Endothelial cell of umbilical vein (primary cell): ENCODE measurements around the gene TUSC2. TPM values are rescaled to one million over a fixed set of nuclear protein-coding genes. Genes with fewer than 3 reads are reported as not detected.

ENCODE experiments used
- BruUV-seq: library from RNA; stranded (reverse); fragments of 400-500 nt; replicated peaks from 2 replicates; lab custom pipeline; 2021; lab: Mats Ljungman, UMichigan
- CTCF ChIA-PET: fragments of 300-600, 350-600 bp; sonication (Branson Sonifier 250); formaldehyde crosslinking; loops from one replicate; lab custom pipeline; 2021; ENCODE audit warnings: antibody characterized with exemption, inconsistent platforms; lab: Charles Lee
- POLR2A ChIA-PET: fragments of 300-600, 350-600 bp; sonication (Branson Sonifier 250); formaldehyde crosslinking; loops from one replicate; lab custom pipeline; 2021; ENCODE audit warnings: antibody characterized with exemption, inconsistent platforms; lab: Charles Lee
- DNase-seq: peaks from one replicate; pipeline ENCODE4 v3.0.0-alpha.2; 2011; ENCODE audit warnings: low read depth, low spot score
- FAIRE-seq: peaks from 2 replicates; lab custom pipeline; 2011; peaks lifted over from hg19 to GRCh38; lab: Jason Lieb, UNC
- H2AFZ ChIP-seq: 2 replicates; pipeline ENCODE4 v1.6.0; 2012; ENCODE audit warnings: low read depth, low read length, control low read depth, inconsistent platforms
- H3K27ac ChIP-seq: 2 replicates; pipeline ENCODE4 v1.5.1; 2011; ENCODE audit warnings: low read depth, mild to moderate bottlenecking, control low read depth, low read length, moderate library complexity; ENCODE audit not compliant: insufficient read depth
- H3K27me3 ChIP-seq, 2 experiments: 2 replicates each; pipeline versions ENCODE4 v1.6.0 to v1.6.1; 2011; ENCODE audit warnings: low read length in 2 of 2, mixed read lengths in 1 of 2; ENCODE audit not compliant: control insufficient read depth in 2 of 2, insufficient read depth in 2 of 2
- H3K36me3 ChIP-seq, 2 experiments: 2 replicates in 1 of 2; 3 replicates in 1 of 2; pipeline ENCODE4 v1.5.1; 2011; ENCODE audit warnings: low read length in 2 of 2, mild to moderate bottlenecking in 1 of 2, moderate library complexity in 1 of 2; ENCODE audit not compliant: control insufficient read depth in 2 of 2, insufficient read depth in 2 of 2; ENCODE audit errors: extremely low read depth in 1 of 2
- H3K4me1 ChIP-seq: 3 replicates; pipeline ENCODE4 v1.5.1; 2011; ENCODE audit warnings: mild to moderate bottlenecking, low read length; ENCODE audit not compliant: control insufficient read depth, insufficient read depth; ENCODE audit errors: extremely low read depth
- H3K4me2 ChIP-seq: 2 replicates; pipeline ENCODE4 v1.6.1; 2011; ENCODE audit warnings: low read length, control low read depth, mixed read lengths; ENCODE audit not compliant: insufficient read depth
- H3K4me3 ChIP-seq, 3 experiments: fragments of 200-600 bp in 1 of 3; sonication (generic), shearing (Covaris generic) in 1 of 3; replicated peaks in 1 of 3; 2 replicates each; pipeline ENCODE4 v1.5.1; 2011 to 2016; ENCODE audit warnings: control low read depth in 3 of 3, low read length in 3 of 3, mild to moderate bottlenecking in 2 of 3, inconsistent platforms in 1 of 3, low read depth in 1 of 3, moderate library complexity in 1 of 3; ENCODE audit not compliant: insufficient read depth in 1 of 3
- H3K79me2 ChIP-seq: 2 replicates; pipeline ENCODE4 v1.6.0; 2012; ENCODE audit warnings: low read length, inconsistent platforms; ENCODE audit not compliant: control insufficient read depth, insufficient read depth
- H3K9ac ChIP-seq: replicated peaks from 2 replicates; pipeline ENCODE3; 2011; ENCODE audit warnings: low read length, control low read depth; ENCODE audit not compliant: insufficient read depth; ENCODE audit errors: extremely low read depth
- H3K9me1 ChIP-seq: replicated peaks from 3 replicates; pipeline ENCODE4 v1.6.0; 2011; ENCODE audit warnings: mild to moderate bottlenecking, low read length; ENCODE audit not compliant: control insufficient read depth, insufficient read depth; ENCODE audit errors: extremely low read depth
- H3K9me3 ChIP-seq: replicated peaks from 2 replicates; pipeline ENCODE4 v1.5.1; 2012; ENCODE audit warnings: low read length, inconsistent platforms; ENCODE audit not compliant: control insufficient read depth, insufficient read depth
- H4K20me1 ChIP-seq: replicated peaks from 2 replicates; pipeline ENCODE3; 2011; ENCODE audit warnings: mild to moderate bottlenecking, low read length; ENCODE audit not compliant: control insufficient read depth, insufficient read depth; ENCODE audit errors: extremely low read depth
- EZH2 ChIP-seq: IDR thresholded peaks from 2 replicates; pipeline ENCODE4 v1.6.1; 2012; ENCODE audit warnings: borderline replicate concordance, low read depth, mild to moderate bottlenecking, moderate library complexity, low read length, inconsistent platforms; ENCODE audit not compliant: severe bottlenecking
- FOS ChIP-seq: IDR thresholded peaks from 2 replicates; pipeline ENCODE4 v1.6.1; 2011; ENCODE audit warnings: mild to moderate bottlenecking, low read length, moderate library complexity, borderline replicate concordance; ENCODE audit not compliant: insufficient read depth
- GATA2 ChIP-seq: IDR thresholded peaks from 2 replicates; pipeline ENCODE4 v1.7.0; 2011; ENCODE audit warnings: low read depth, mild to moderate bottlenecking, moderate library complexity, mixed read lengths, low read length; ENCODE audit not compliant: insufficient read length, insufficient read depth
- JUN ChIP-seq: IDR thresholded peaks from 2 replicates; pipeline ENCODE4 v1.6.1; 2011; ENCODE audit warnings: borderline replicate concordance, low read depth; ENCODE audit not compliant: insufficient read length, insufficient read depth
- MYC ChIP-seq: IDR thresholded peaks from one replicate; pipeline ENCODE4 v1.6.1; 2011; ENCODE audit warnings: mild to moderate bottlenecking, low read depth, low read length
- POLR2A ChIP-seq: IDR thresholded peaks from 2 replicates; pipeline ENCODE4 v1.6.1; 2012; ENCODE audit warnings: low read depth, mild to moderate bottlenecking, control low read depth, low read length
- POLR2AphosphoS5 ChIP-seq: IDR thresholded peaks from 2 replicates; pipeline ENCODE4 v1.6.1; 2012; ENCODE audit warnings: low read depth, mild to moderate bottlenecking, control low read depth, low read length, moderate library complexity; ENCODE audit not compliant: insufficient read depth
- dilution Hi-C: fragments of 300-500 bp; cut with MboI; formaldehyde crosslinking; loops from one replicate; pipeline ENCODE4 v1.15.0; 2019; ENCODE audit warnings: low sequenced_read_pairs; ENCODE audit not compliant: extremely low pct_ligation_motif_present
- intact Hi-C: fragments of 100-400 bp; cut with micrococcal nuclease; formaldehyde crosslinking; loops from one replicate; pipeline ENCODE4 v1.10.0; 2022
- polyA plus RNA-seq, 4 experiments: library from polyadenylated mRNA; depleted of rRNA in 3 of 4; stranded (reverse) in 3 of 4; unstranded in 1 of 4; fragments of >200 nt; gene quantifications; 2 replicates each; pipeline versions ENCODE4 v1.2.1 to v1.2.3, GENCODE V29; 2011 to 2012; ENCODE audit warnings: missing spikeins in 1 of 4
- total RNA-seq: library from RNA; stranded (reverse); gene quantifications from 2 replicates; pipeline ENCODE4 v1.2.3, GENCODE V29; 2021
- TF ChIP-seq, protein P1 (sequence below), 2 donors: IDR thresholded peaks; 1 replicate in 1 of 2; 2 replicates in 1 of 2; pipeline ENCODE4 v1.5.1; 2011; ENCODE audit warnings: low read length in 2 of 2, mild to moderate bottlenecking in 2 of 2, moderate library complexity in 2 of 2, control low read depth in 1 of 2, inconsistent platforms in 1 of 2, low read depth in 1 of 2; ENCODE audit not compliant: insufficient read depth in 1 of 2; ENCODE audit errors: extremely low read depth in 1 of 2
- TF ChIP-seq, protein P2 (sequence below): IDR thresholded peaks from 2 replicates; pipeline ENCODE4 v1.6.1; 2011; ENCODE audit not compliant: insufficient read depth, insufficient read length

Gene TUSC2
- total and polyA plus RNA-seq, 2 donors (not counting 3 experiments of a cell fraction or from before 2014, with no cell fraction given): 30.0 to 89.0 TPM

DNA sequence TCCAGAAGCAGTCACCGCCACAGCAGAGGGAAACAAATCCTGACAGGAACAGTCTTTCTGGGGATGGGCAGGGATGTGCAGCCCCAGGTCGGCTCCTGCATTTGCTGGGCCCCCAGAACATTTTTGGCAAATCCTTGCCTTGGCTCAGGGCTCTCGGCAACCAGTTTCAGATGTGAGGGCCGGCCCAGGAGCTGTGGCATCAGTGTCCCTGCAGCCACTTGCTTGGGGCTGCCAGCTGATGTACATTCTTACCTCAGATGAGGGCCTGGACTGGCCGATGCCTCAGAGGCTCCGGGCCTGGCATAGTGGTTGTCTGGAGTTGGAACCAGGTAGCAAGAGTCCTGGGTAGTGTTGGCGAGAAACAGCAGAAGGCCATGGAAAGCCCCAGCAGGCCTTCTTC, 26.8 kb upstream of the TUSC2 start:
- H3K27ac ChIP-seq: no peak overlapping the region
- H3K4me1 ChIP-seq: peaks cover 44% of the 10 kb centered on the region
- H3K36me3 ChIP-seq: peaks cover 8 to 28% of the 10 kb centered on the region in 2 experiments
- intact Hi-C loops (loop anchor here (5.0 kb wide), 1 partner anchor 1037 kb away; the partner anchor contains the start of gene RBM15B), dilution Hi-C loops (no loop called here)
- FAIRE-seq (no peak), DNase-seq (no peak)
- H3K79me2 ChIP-seq: peaks cover 43% of the 10 kb centered on the region
- no peak overlapping the region for H3K9ac ChIP-seq
- peaks cover 6% of the 10 kb centered on the region for H4K20me1 ChIP-seq
- H3K4me3 ChIP-seq: no peak overlapping the region
- H3K9me3 ChIP-seq: no peaks in the 10 kb centered on the region
- H3K9me1 ChIP-seq: no peaks in the 10 kb centered on the region
- TF ChIP-seq FOS (no peak), EZH2 (no peak), MYC (no peak), POLR2AphosphoS5 (no peak), POLR2A (no peak), GATA2 (no peak), JUN (no peak)
- TF ChIP-seq, protein P1, sequence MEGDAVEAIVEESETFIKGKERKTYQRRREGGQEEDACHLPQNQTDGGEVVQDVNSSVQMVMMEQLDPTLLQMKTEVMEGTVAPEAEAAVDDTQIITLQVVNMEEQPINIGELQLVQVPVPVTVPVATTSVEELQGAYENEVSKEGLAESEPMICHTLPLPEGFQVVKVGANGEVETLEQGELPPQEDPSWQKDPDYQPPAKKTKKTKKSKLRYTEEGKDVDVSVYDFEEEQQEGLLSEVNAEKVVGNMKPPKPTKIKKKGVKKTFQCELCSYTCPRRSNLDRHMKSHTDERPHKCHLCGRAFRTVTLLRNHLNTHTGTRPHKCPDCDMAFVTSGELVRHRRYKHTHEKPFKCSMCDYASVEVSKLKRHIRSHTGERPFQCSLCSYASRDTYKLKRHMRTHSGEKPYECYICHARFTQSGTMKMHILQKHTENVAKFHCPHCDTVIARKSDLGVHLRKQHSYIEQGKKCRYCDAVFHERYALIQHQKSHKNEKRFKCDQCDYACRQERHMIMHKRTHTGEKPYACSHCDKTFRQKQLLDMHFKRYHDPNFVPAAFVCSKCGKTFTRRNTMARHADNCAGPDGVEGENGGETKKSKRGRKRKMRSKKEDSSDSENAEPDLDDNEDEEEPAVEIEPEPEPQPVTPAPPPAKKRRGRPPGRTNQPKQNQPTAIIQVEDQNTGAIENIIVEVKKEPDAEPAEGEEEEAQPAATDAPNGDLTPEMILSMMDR (IDR thresholded peaks at IDR 0.05; ENCODE audit: extremely low read depth in 1 of 2, insufficient read depth in 1 of 2, low read depth in 1 of 2, low read length in 2 of 2): no peak
- TF ChIP-seq, protein P2, sequence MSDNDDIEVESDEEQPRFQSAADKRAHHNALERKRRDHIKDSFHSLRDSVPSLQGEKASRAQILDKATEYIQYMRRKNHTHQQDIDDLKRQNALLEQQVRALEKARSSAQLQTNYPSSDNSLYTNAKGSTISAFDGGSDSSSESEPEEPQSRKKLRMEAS: no peak
- no peak overlapping the region for H3K4me2 ChIP-seq
- BruUV-seq: no TSS peak
- ChIA-PET POLR2A (no interaction called here), CTCF (interaction anchor here (2.5 kb wide), 1 partner anchor 188 kb away, joined by 11 read pairs; no protein-coding TSS in a partner anchor)
- H2AFZ ChIP-seq: no peak overlapping the region
- no peaks in the 10 kb centered on the region for H3K27me3 ChIP-seq
